Chondrocyte (in vitro differentiated cells): ENCODE measurements around the gene DNHD1. TPM values are rescaled to one million over a fixed set of nuclear protein-coding genes. Genes with fewer than 3 reads are reported as not detected.

Experiments used
- DNase-seq: peaks from one replicate; pipeline ENCODE4 v3.0.0; 2021; ENCODE audit warnings: mixed read lengths, low spot score
- H3K27ac Mint-ChIP-seq: one replicate; pipeline ENCODE4 v1.8.0; 2021; ENCODE audit warnings: mild to moderate bottlenecking, moderate library complexity, mixed read lengths; ENCODE audit not compliant: unreplicated experiment
- H3K27me3 Mint-ChIP-seq: 2 replicates; pipeline ENCODE4 v1.8.0; 2021; ENCODE audit warnings: low read depth, mixed read lengths
- H3K36me3 Mint-ChIP-seq: 2 replicates; pipeline ENCODE4 v1.8.0; 2021; ENCODE audit warnings: low read depth, mixed read lengths
- H3K4me1 Mint-ChIP-seq: 2 replicates; pipeline ENCODE4 v1.8.0; 2021; ENCODE audit warnings: low read depth, mild to moderate bottlenecking, mixed read lengths
- H3K4me3 Mint-ChIP-seq: one replicate; pipeline ENCODE4 v1.8.0; 2021; ENCODE audit warnings: mild to moderate bottlenecking, moderate library complexity, mixed read lengths; ENCODE audit not compliant: unreplicated experiment
- H3K9me3 Mint-ChIP-seq: 2 replicates; pipeline ENCODE4 v1.8.0; 2021; ENCODE audit warnings: low read depth, mixed read lengths
- CTCF ChIP-seq: fragments of 200-600 bp; sonication (generic); IDR thresholded peaks from 2 replicates; pipeline ENCODE4 v1.5.0; 2021; ENCODE audit warnings: antibody characterized with exemption, mild to moderate bottlenecking, moderate library complexity
- total RNA-seq: library from RNA; stranded (reverse); gene quantifications from 3 replicates; pipeline ENCODE4 v1.2.1, GENCODE V29; 2021

Gene DNHD1
- total RNA-seq, 1 donor from 2014 or later = 3.8 TPM

- peaks cover 22% of the 10 kb centered on the region for H3K36me3 Mint-ChIP-seq
- no peak for DNase-seq
- no peaks in the 10 kb centered on the region for H3K9me3 Mint-ChIP-seq
- H3K27me3 Mint-ChIP-seq = no peaks in the 10 kb centered on the region
- no peak for TF ChIP-seq CTCF
- no peak overlapping the region for H3K4me3 Mint-ChIP-seq
- H3K4me1 Mint-ChIP-seq = peaks cover 14% of the 10 kb centered on the region
- H3K27ac Mint-ChIP-seq = no peak overlapping the region
Measured at GRCh38 chr11:6455070-6455469, 42.0 kb upstream of the DNHD1 start.

DNA sequence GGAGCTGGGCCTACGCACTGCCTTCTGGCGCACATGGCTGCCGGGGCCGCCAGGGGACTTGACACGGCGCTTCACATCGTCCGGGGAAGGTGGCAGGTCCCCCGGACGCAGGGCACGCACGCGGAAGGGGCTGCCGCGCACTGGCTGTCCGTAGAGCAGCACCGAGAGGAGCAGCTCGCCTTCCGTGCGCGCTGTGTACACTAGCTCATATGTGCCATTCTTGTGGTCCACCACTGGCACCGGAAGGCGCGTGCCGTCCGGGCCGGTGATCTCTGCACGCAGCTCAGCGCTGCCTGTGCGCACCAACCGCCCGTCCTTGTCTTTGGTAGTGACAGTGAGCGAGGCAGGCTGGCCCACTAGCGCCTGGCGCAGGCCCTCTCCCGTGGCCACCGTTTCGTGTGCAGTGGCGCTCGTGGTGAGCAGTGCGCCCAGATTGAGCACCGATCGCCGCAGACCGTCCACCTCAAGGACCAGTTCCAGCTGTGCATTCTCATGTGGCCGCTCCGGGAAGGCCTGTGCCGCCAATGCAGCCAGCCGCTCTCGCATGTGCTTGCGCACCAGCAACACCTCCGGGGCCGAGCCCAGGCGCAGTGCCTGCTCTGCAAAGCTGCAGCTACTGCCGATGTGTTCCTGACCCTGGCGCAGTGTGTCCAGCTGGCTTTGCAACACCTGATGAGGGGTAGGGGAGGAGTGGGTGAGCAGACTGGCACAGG, 40.6 kb upstream of the DNHD1 start:
- TF ChIP-seq CTCF = no peak
- Mint-ChIP-seq H3K36me3 (peaks cover 27% of the 10 kb centered on the region), H3K4me1 (peaks cover 14% of the 10 kb centered on the region), H3K27me3 (no peaks in the 10 kb centered on the region), H3K4me3 (no peak overlapping the region), H3K9me3 (no peaks in the 10 kb centered on the region), H3K27ac (no peak overlapping the region)
- DNase-seq = no peak

DNA sequence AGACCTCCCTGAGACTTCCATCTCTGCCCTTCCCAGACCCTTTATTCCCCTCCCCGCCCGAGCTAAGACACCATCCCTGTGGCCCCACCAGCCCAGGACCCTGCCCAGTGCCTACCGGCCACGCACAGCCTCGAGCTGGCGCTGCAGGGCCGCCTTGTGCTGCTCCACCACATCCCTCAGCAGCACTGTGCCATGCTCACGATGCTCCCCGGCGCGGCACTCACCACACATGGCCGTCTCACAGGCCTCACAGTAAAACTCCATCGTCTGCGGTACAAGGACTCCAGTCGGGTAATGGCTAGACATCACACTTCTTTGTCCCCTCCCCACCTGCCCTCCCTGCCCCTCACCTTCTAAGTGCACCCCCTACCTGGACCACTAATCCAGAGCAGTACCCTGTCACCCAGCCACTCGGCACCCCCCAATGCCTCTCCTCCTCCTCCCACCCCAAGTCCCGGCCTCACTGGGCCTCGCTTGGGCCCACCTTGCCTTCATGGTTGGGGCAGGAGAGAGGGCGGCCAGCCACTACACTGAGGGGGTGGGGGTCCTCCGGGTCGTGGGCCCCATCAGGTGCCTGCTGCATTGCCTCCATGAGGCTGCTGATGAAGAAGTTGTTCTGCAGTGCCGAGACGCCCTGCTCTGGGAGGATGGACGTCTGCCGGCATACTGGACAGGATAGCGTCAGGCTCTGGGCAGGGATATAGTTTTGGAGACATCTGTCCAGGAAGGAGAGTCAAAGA, 39.3 kb upstream of the DNHD1 start:
- no peak overlapping the region for H3K27ac Mint-ChIP-seq
- no peak overlapping the region for H3K4me3 Mint-ChIP-seq
- H3K36me3 Mint-ChIP-seq = peaks cover 28% of the 10 kb centered on the region
- DNase-seq = no peak
- H3K27me3 Mint-ChIP-seq = no peaks in the 10 kb centered on the region
- H3K4me1 Mint-ChIP-seq = peaks cover 5% of the 10 kb centered on the region
- TF ChIP-seq CTCF = no peak
- H3K9me3 Mint-ChIP-seq = no peaks in the 10 kb centered on the region

- H3K27me3 Mint-ChIP-seq = no peaks in the 10 kb centered on the region
- no peaks in the 10 kb centered on the region for H3K4me1 Mint-ChIP-seq
- H3K4me3 Mint-ChIP-seq = no peak overlapping the region
- H3K27ac Mint-ChIP-seq = no peak overlapping the region
- H3K9me3 Mint-ChIP-seq = no peaks in the 10 kb centered on the region
- no peak for TF ChIP-seq CTCF
- DNase-seq = no peak
- H3K36me3 Mint-ChIP-seq = peaks cover 28% of the 10 kb centered on the region
Measured at GRCh38 chr11:6458352-6459098, 38.6 kb upstream of the DNHD1 start.

GRCh38 chr11:6459099-6459450, 38.0 kb upstream of the DNHD1 start:
- Mint-ChIP-seq H3K4me3 (no peak overlapping the region), H3K36me3 (peaks cover 30% of the 10 kb centered on the region), H3K27me3 (no peaks in the 10 kb centered on the region), H3K4me1 (no peaks in the 10 kb centered on the region), H3K9me3 (no peaks in the 10 kb centered on the region), H3K27ac (no peak overlapping the region)
- no peak for DNase-seq
- TF ChIP-seq CTCF = no peak
